Fibroblast of villous mesenchyme (primary cell): ENCODE measurements around the gene NME7. TPM values are rescaled to one million over a fixed set of nuclear protein-coding genes. Genes with fewer than 3 reads are reported as not detected.

Source experiments
- DNase-seq: peaks from one replicate; pipeline ENCODE4 v3.0.0-alpha.2; 2010; ENCODE audit warnings: low read depth
- H3K4me3 ChIP-seq: 2 replicates; pipeline ENCODE4 v1.5.1; 2011; ENCODE audit warnings: low read depth, mild to moderate bottlenecking, low read length
- total RNA-seq: library from RNA; depleted of rRNA; stranded (reverse); fragments of >200 nt; gene quantifications from 2 replicates; pipeline ENCODE4 v1.2.3, GENCODE V29; 2012
- TF ChIP-seq, protein P1 (sequence below): IDR thresholded peaks from 2 replicates; pipeline ENCODE4 v1.5.1; 2012; ENCODE audit warnings: low read depth, mild to moderate bottlenecking, low read length; ENCODE audit not compliant: insufficient read depth

The NME7 gene
- total RNA-seq, 1 donor: 41.9 TPM

GRCh38 chr1:169329383-169329782, 38.2 kb downstream of the NME7 start:
- no peak overlapping the region for H3K4me3 ChIP-seq
- TF ChIP-seq, protein P1, sequence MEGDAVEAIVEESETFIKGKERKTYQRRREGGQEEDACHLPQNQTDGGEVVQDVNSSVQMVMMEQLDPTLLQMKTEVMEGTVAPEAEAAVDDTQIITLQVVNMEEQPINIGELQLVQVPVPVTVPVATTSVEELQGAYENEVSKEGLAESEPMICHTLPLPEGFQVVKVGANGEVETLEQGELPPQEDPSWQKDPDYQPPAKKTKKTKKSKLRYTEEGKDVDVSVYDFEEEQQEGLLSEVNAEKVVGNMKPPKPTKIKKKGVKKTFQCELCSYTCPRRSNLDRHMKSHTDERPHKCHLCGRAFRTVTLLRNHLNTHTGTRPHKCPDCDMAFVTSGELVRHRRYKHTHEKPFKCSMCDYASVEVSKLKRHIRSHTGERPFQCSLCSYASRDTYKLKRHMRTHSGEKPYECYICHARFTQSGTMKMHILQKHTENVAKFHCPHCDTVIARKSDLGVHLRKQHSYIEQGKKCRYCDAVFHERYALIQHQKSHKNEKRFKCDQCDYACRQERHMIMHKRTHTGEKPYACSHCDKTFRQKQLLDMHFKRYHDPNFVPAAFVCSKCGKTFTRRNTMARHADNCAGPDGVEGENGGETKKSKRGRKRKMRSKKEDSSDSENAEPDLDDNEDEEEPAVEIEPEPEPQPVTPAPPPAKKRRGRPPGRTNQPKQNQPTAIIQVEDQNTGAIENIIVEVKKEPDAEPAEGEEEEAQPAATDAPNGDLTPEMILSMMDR: no peak
- DNase-seq: no peak

DNA sequence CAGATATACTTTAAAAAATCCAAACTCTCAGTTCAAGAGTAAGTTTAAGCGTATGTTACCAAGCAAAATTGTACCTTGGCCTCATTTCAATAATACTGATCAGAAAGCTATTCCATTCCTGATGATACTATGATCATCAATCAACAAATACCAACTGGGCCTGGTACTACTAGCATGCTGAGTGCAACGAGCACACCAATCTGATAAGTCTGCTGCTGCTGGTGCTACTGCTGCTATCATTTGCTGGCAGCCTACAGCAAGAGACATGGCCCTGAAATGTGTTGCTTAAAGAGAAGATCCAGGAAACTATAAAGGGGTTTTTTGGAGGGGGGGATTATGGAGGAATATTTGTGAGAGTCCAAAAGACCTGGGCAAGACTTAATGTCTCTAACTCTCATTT, 39.7 kb downstream of the NME7 start:
- no peak for DNase-seq
- H3K4me3 ChIP-seq: no peak overlapping the region
- TF ChIP-seq, protein P1: no peak

- DNase-seq: no peak
These were observed 40.7 kb downstream of the NME7 start for GRCh38 chr1:169326956-169327268.

GRCh38 chr1:169326261-169326955, 41.2 kb downstream of the NME7 start:
- no peak for DNase-seq
- H3K4me3 ChIP-seq: no peak overlapping the region
- TF ChIP-seq, protein P1: no peak

More at GRCh38 chr1:169326956-169327268, 40.7 kb downstream of the NME7 start:
- TF ChIP-seq, protein P1: no peak
- no peak overlapping the region for H3K4me3 ChIP-seq

DNA sequence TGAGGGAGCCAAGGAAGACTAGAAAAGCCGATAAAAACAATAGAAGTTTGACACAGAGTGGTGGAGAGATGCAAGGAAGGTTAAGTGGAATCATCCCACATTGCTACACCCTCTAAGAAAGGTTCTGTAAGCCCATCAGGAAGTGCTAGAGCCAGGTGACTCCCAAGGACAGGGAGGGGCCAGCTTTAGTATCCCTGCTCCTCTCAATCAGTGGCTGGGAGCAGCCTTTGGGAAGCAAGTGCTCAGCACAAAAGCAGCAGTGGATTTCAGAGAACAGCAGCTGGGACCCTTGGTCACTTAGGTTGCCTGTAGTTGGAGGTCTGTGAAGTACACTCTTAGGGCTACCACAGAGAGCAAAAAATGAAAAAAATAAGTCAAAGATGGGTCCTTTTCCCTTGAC, 42.5 kb downstream of the NME7 start:
- TF ChIP-seq, protein P1: no peak
- no peak overlapping the region for H3K4me3 ChIP-seq
- no peak for DNase-seq

GRCh38 chr1:169322138-169322537, 45.5 kb downstream of the NME7 start:
- H3K4me3 ChIP-seq: no peak overlapping the region
- TF ChIP-seq, protein P1: no peak
- no peak for DNase-seq

DNA sequence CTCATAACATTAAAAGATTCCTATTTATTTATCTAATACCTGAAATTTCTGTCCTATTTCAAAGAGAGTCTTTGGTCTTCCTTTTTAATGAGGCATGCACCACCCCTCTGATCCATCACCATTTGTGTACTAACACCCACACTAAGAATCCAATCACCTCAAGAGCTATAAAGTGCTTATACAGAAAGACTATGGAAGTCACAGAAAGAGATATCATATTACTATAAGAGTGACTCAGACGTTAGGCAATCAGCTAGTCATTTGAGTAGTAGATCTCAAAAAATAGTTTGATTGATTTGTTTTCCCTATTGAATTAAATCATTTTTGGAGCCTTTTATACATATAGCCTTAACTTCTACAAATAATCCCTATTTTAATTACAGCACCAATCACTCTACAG, 46.1 kb downstream of the NME7 start:
- H3K4me3 ChIP-seq: no peak overlapping the region
- peak; percentile 42 for DNase-seq
- TF ChIP-seq, protein P1: no peak
